Measurements from ENCODE around the gene CD300LF. TPM values are rescaled to one million over a fixed set of nuclear protein-coding genes. Genes with fewer than 3 reads are reported as not detected.

CD300LF gene
- total RNA-seq, 1 donor from 2014 or later: not detected

GRCh38 chr17:74715144-74715543, 2.4 kb upstream of the CD300LF start:
- Histone ChIP-seq H3K36me3 (ENCODE audit: control insufficient read depth, insufficient read depth, low read length) (no peaks in the 10 kb centered on the region), H3K27me3 (ENCODE audit: control insufficient read depth, insufficient read depth, low read length) (peaks cover 5% of the 10 kb centered on the region), H3K4me3 (ENCODE audit: low read depth, low read length) (no peak overlapping the region)
- no peak for TF ChIP-seq CTCF (IDR thresholded peaks at IDR 0.05; ENCODE audit: insufficient read depth, low read length, severe bottlenecking)
- FAIRE-seq (no peak), DNase-seq (ENCODE audit: low read depth) (no peak)

- Histone ChIP-seq H3K4me3 (ENCODE audit: low read depth, low read length) (no peak overlapping the region), H3K27me3 (ENCODE audit: control insufficient read depth, insufficient read depth, low read length) (peaks cover 5% of the 10 kb centered on the region), H3K36me3 (ENCODE audit: control insufficient read depth, insufficient read depth, low read length) (no peaks in the 10 kb centered on the region)
- TF ChIP-seq CTCF (IDR thresholded peaks at IDR 0.05; ENCODE audit: insufficient read depth, low read length, severe bottlenecking): no peak
- FAIRE-seq (no peak), DNase-seq (ENCODE audit: low read depth) (no peak)
Measured at GRCh38 chr17:74713171-74713755, 540 bp upstream of the CD300LF start.

- DNase-seq (ENCODE audit: low read depth) (no peak), FAIRE-seq (no peak)
- Histone ChIP-seq H3K4me3 (ENCODE audit: low read depth, low read length) (no peak overlapping the region), H3K36me3 (ENCODE audit: control insufficient read depth, insufficient read depth, low read length) (no peaks in the 10 kb centered on the region), H3K27me3 (ENCODE audit: control insufficient read depth, insufficient read depth, low read length) (peaks cover 5% of the 10 kb centered on the region)
- no peak for TF ChIP-seq CTCF (IDR thresholded peaks at IDR 0.05; ENCODE audit: insufficient read depth, low read length, severe bottlenecking)
Measured at GRCh38 chr17:74712301-74712700, 422 bp downstream of the CD300LF start.

GRCh38 chr17:74711058-74711824, 1.5 kb downstream of the CD300LF start:
- no peaks in the 10 kb centered on the region for H3K36me3 ChIP-seq (ENCODE audit: control insufficient read depth, insufficient read depth, low read length)
- FAIRE-seq: peak; percentile 23
- no peak overlapping the region for H3K4me3 ChIP-seq (ENCODE audit: low read depth, low read length)
- no peak for TF ChIP-seq CTCF (IDR thresholded peaks at IDR 0.05; ENCODE audit: insufficient read depth, low read length, severe bottlenecking)
- peaks cover 5% of the 10 kb centered on the region for H3K27me3 ChIP-seq (ENCODE audit: control insufficient read depth, insufficient read depth, low read length)
- no peak for DNase-seq (ENCODE audit: low read depth)

GRCh38 chr17:74704544-74704943, 8.2 kb downstream of the CD300LF start:
- H3K36me3 ChIP-seq (ENCODE audit: control insufficient read depth, insufficient read depth, low read length): no peaks in the 10 kb centered on the region
- no peaks in the 10 kb centered on the region for H3K27me3 ChIP-seq (ENCODE audit: control insufficient read depth, insufficient read depth, low read length)
- H3K4me3 ChIP-seq (ENCODE audit: low read depth, low read length): no peak overlapping the region
- FAIRE-seq (no peak), DNase-seq (ENCODE audit: low read depth) (no peak)
- no peak for TF ChIP-seq CTCF (IDR thresholded peaks at IDR 0.05; ENCODE audit: insufficient read depth, low read length, severe bottlenecking)

All from bronchial epithelial cell (primary cell).